ENCODE data around the gene PCYOX1L. TPM values are rescaled to one million over a fixed set of nuclear protein-coding genes. Genes with fewer than 3 reads are reported as not detected.

The PCYOX1L gene
- total and polyA plus RNA-seq, 2 of the 8 experiments (the other 6 are each of a cell fraction or from before 2014, with no cell fraction given) = 6.8 to 17.2 TPM

GRCh38 chr5:149383399-149383798, 25.6 kb downstream of the PCYOX1L start (continued):
- TF ChIP-seq HDAC2 (IDR thresholded peaks at IDR 0.05; ENCODE audit: borderline replicate concordance in 1 of 2, low read depth in 2 of 2, low read length in 2 of 2) (no peak), EP300 (IDR thresholded peaks at IDR 0.05; ENCODE audit: borderline replicate concordance in 1 of 2, low read depth in 2 of 2, low read length in 2 of 2) (no peak), CTBP2 (IDR thresholded peaks at IDR 0.05; ENCODE audit: borderline replicate concordance, insufficient read depth, insufficient read length, low read length) (no peak)
